HG03108 (cell line): ENCODE results near the gene CEP89.
"Not testable (repeated sequence)": the region's sequence is repeated elsewhere in the genome, so short reads cannot be mapped to it uniquely, and the experiment has no call there.

Source experiments
- ATAC-seq: cut with Tn5 transposase; IDR thresholded peaks from one replicate; pipeline ENCODE4 v1.9.1; 2021; ENCODE audit warnings: moderate library complexity; ENCODE audit not compliant: unreplicated experiment

Gene CEP89

DNA sequence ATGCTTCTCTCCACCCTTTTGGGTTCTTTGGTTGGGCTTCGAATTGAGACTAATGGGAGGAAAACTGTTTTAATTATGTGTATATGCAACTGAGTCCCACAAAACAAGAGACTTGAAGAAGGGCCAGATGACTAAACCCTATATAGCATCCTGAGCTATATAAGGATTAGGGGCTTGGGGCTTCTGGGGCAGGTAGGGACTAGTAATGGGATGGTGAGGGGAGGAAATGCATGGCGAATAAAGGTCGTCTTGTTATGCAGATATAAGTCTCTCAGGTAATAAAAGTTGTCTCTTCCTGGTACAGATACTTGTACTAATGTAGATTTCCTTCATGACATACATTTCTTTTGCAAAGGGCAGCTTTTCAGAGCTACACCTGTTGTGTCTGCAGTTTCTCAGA, 99.4 kb downstream of the CEP89 start:
- ATAC-seq, result no peak

DNA sequence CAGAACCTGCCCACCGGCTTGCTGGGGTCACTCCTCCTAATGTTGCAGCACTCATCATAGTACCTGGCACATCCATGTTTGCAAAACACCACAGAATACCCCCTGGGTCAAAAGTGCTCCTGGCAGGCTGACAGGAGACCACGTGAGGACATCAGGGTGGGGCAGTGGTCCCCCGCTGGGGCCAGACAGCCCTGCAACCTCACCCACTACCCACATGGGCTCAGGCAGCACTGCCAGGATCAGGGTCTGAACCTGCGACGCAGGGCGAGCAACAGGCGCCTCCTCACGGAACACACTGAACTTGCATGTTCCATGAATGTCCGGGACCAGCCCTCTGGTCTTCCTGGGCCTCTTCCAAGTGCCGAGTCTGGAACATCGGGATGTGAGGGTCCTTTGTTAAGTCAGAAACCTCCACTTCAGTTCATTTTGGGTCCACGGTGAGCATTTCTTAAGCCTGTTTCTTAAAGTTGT, 100.7 kb downstream of the CEP89 start:
- no peak for ATAC-seq

DNA sequence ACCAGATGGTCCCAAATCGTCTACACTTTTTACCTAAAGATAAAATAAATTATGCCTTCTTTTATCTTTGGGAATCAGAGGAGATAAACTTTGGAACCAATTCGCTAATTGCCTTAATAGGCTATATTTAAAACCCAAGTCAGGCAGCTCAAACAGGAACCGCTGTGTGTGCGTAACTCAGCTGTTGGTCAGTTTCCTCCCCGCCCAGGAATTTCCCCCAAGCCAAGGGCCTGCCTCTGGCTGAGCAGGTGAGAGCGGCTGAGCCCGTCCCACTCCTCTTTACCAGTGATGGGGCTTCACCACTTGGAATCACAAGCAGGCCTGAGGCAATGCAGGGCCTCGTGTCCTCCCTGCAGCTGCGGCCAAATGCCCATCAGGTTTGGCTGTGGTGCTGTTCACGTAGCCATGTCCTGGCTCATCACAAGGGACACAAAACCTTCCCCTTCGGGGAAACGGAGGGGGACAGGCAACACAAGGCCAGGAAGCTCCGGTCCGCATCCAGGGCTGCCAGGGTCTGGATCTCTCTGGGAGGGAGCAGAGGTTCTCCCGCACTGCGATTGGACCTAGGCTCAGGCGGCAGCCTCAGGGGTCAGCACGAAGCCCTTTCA, 101.7 kb downstream of the CEP89 start:
- ATAC-seq, result no peak

DNA sequence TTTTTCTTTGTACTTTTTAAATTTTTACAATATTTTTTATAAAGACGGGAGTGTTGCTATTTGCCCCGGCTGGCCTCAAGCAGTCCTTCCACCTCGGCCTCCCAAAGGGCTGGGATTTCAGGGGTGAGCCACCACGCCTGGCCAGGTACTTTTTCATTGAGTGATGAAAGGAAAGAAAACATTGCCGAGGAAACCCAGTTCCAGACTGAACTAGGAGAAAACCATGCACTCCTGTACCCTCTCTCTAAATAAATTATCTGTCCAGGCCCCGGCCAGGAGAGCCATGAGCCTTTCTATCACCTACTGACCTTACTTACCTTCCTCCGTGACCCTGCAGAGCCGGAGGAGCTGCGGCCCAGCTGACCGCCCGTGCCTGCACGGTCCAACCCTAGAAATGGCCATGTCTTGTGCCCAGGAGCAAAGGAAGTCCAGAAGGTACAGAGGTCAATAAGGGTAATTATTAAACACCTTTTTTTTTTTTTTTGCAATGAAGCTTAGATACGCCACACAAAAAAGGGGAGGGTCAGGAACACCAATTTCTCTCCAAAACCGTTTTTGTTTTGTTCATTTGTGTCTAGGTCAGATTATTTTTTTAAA, 102.3 kb downstream of the CEP89 start, which contains the start of gene SLC7A9:
Gene SLC7A9 (minus strand): TSS at position 399 of the 597 bp plus-strand sequence. CDS start 1,233 bp downstream, outside the sequence.
- no peak for ATAC-seq

DNA sequence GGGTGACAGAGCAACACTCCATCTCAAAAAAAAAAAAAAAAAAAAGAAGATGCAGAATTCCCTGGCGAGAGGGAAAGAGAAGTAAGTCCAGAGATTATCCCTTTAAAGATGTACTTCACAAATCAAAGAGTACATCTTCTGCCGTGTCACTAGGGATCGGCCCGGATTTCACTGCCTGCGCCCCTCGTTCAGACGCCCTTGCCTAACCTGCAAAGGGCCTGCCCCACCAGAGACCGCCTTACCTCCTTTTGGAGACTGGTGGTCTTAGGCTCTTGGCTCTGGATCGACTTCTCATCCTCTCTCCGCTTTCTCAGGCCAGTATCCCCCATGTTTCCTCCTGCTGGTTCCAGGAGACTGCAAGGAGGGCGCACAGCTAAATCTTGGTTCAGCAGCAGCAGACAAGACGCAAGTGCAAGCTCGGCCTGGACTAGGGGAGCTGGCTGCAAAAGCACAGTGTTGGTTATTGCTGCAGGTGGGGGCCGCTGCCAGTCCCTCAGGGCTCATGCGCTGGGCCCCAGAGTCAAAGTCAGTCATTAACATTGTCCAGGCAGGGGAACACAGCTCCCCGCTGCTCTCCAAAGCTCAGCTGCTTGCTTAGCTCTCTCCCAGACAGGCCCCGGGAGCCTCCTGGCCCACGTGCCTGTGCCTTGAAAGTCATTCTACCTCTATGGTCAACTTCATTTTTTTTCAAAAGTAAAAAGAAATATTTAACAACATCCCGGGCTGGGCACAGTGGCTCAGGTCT, 103.4 kb downstream of the CEP89 start:
- no peak for ATAC-seq

DNA sequence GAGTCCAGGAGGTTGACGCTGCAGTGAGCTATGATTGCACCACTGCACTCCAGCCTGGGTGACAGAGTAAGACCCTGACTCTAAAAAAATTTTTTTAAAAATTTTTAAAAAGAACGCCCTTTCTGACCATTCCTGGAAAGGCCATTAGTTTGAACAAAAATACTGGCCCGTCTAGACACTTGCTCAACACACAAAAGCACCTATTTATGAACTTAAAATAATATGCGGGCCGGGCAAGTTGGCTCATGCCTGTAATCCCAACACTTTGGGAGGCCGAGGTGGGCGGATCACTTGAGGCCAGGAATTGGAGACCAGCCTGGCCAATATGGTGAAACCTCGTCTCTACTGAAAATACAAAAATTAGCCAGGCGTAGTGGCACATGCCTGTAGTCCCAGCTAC, 104.3 kb downstream of the CEP89 start:
- not testable (repeated sequence) for ATAC-seq

DNA sequence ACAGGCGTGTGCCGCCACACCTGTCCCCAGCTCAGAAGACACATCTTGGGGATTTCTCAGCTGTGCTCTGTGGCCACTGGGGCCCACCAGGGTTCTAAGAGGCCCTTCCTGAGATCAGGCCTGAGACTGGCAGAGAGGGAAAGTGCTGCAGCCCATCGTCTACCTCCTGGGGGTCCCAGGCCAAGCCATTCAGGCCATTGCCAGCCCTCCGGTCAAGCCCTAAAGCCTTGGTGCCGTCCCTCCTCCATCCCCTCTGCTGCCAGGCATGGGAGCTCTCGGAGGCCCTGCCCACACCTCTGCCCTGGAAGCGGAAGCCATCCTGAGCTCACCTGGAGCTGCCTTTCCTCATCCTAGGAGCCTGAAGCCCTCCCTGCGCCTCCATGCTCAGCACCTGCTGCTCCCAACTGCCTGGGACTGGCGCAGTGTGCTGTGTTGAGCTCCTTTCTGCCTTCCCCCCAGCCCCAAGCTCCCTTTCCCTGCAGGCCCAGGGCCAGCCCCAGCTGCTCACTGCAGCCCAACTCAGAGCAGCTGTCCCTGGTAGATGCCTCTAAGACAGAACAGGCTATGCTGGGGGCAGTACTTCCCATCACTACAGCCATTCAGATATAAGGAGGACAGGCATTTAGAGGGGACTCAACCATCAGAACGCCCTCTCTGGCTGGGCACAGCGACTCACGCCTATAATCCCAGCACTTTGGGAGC, 105.0 kb downstream of the CEP89 start:
- ATAC-seq, result no peak

DNA sequence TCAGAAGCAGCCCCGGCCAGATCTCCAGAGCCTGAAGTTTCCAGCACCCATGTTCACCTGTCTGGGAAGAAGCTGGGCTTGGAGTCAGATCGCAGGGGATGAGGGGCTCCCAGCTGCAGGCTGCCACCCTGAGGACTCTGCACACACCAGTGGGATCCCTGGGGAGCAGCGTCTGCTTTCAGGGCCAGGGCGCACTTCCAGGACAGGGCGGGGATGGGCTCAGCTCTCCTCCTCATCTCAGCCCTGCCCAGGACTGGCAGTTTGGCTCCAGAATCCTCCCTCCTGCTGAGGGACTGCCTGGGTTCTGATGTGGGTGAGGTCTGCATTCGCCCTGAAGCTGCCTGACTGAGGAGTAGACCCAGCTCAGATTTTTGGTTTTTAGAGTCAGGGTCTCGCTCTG, 105.7 kb downstream of the CEP89 start:
- ATAC-seq, result no peak

DNA sequence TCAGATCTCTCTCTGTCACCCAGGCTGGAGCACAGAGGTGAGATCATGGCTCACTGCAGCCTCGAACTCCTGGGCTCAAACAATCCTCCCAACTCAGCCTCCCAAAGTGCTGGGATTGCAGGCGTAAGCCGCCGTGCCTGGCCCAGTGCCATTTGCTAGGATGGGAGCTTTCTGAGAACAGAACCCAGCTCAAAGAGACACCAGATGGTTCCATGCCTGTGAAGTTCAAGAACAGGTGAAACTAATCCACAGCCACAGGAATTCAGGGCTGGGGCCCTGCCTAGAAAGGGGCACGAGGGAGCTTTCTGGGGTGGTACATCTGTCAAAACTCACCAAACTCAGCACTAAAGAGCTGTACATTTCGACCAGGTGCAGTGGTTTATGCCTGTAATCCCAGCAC, 106.4 kb downstream of the CEP89 start:
- ATAC-seq, result no peak

DNA sequence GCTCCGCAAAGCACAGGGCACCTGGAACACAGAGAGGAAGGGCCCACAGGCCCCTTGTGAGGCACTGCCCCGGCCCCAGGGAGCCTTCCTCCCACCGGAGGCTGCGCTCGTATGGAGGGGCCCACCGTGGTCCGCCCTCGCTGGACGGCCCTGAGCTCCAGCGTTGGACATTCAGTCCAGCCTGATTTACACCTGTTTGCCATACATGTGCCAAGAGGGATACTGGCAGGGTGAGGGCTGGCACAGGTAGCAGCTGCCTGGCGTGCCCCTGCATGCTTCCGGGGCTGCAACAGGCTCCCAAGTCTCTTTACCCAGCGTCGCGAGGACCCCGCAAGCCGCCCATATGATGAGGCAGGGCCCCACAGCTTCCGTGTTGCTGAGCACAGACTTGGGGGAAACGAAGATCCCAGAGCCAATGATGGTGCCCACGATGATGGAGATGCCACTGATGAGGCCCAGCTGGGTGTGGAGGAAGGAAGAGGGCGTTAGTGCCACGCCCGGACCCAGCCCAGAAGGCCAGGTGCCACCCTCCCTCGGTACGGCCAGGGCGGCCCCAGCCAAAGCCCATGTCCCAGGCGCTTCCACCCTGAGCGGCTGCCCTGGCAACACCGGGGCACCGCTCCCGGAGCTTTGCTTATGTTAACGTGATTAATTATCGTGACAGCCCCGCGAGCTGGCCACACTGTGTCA, 107.3 kb downstream of the CEP89 start:
- ATAC-seq, result no peak

DNA sequence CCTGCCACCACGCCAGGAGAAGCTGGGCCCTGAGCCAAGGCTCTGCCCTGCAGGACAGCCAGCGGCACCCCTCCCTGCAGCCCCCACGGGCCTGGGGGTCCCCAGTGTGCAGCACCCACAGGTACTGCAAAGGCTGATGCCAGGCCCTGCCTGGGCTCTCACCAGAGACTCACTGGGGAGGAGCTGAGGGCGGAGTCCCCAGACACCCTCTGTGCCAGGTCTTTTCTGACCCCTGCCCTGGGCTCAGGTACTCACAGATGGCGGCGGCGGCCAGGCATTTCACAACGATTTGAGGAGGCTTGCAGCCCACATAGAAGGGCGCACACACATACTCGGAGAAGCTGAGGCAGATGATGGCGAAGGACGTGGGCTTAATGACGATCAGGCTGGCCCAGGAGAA, 107.9 kb downstream of the CEP89 start:
- ATAC-seq, result no peak

DNA sequence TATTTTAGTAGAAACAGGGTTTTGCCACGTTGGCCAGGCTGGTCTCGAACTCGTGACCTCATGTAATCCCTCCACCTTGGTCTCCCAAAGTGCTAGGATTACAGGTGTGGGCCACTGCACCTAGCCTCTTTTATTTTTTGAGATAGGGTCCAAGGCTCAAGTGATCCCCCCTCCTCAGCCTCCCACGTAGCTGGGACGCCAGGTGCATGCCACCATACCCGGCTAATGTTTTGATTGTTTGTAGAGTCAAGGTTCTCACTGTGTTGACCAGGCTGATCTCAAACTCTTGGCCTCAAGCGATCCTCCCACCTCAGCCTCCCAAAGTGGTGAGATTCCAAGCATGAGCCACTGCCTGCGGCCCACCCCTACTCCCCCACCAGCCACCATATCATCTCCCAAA, 108.5 kb downstream of the CEP89 start:
- no peak for ATAC-seq

DNA sequence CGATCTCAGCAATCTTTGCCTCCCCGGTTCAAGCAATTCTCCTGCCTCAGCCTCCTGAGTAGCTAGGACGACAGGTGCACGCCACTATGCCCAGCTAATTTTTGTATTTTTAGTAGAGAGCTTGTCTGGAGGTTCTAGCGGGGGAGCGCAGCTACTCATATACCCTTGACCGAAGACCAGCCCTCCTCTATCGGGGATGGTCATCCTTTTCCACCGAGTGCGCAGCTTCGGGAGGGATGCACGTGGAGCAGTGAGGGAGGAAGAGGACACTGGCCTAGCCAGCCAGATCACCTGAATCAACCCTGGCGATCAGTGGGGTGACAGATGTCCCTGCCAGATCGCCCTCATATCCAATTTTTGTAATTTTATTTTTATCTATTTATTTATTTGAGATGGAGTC, 109.0 kb downstream of the CEP89 start:
- ATAC-seq, result no peak

DNA sequence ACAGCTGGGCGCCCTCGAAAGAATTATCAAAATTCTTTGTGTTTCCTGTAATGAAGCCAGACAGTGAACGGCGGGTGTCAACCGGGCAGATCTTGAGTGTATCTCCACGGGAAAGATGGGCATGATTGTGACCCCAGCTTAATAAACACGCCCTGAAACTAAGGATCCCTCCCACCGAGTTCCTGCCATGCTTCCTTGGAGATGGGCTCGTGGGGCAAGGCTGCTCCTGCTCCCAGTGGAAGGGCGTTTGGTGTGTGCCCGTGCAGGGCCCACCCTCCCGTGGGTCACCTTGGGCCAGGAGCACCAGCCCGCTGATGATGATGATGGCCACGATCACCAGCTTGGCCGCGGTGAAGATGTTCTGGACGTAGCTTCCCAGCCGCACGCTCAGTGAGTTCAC, 109.6 kb downstream of the CEP89 start:
- no peak for ATAC-seq

DNA sequence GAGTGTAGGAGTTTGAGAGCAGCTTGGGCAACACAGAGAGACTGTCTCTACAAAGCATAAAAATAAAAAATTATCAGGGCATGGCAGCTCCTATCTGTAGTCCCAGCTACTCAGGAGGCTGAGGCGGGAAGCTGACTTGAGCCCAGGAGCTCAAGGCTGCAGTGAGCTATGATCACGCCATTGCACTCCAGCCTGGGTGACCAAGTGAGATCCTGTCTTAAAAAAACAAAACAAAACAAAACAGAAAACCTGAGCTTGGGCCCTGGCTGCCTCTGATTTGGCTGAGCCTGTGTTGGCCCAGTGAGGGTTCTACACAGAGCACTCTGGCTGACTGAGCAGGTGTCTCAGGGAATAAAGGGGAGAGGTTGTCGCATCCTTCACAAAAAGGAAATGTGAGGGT, 110.2 kb downstream of the CEP89 start:
- ATAC-seq, result no peak

DNA sequence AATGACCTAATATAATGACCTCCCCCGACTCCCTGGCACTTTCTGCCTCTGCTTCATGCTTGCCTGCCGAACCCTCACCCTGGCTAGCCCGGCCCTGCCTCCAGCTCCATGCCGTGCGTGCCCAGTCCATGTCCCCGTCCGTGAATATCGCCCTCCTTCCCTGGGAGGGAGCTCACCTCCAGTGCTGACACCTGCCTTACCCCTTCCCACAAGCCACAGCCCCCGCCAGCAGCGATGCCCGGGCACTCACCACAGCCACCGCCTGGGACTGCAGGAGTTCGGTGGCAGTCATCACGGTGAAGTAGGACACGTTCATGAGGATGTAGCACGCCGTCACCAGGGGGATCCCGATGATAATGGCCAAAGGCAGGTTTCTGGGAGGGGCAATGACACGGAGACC, 112.2 kb downstream of the CEP89 start:
- ATAC-seq, result no peak

DNA sequence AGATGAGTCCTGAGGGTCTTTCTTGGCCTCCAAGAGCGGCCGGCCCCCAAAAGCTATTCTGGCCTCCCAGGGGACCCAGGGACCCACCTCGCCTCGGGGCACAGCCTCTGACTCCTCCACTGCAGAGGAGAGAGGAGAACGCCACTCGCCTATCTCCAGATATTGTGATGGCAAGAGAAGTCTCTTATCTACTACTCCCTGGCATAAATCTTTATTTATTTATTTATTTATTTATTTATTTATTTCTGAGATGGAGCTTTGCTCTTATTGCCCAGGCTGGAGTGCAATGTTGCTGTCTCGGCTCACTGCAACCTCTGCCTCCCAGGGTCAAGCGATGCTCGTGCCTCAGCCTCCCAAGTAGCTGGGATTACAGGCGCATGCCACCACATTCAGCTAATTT, 113.2 kb downstream of the CEP89 start:
- ATAC-seq, result no peak

DNA sequence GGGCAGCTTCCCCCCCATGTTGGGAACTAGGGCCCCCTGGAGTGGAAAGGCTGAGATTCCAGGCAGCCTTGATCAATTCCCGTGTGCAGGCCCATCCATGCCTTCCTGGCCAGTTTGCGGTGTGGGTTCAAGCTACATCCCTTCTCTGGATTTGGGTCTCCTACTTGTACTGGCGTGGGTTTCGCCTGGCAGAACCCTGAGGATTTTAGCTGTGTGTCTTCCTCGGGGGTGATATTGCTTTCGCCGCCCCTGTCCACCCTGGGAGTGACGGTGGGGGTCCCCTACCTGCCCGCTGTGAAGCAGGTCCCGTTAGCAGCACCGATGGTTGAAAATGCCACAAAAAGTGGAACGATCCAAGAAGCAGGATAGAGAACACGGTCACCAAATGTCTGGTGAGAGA, 113.6 kb downstream of the CEP89 start:
- ATAC-seq, result no peak

DNA sequence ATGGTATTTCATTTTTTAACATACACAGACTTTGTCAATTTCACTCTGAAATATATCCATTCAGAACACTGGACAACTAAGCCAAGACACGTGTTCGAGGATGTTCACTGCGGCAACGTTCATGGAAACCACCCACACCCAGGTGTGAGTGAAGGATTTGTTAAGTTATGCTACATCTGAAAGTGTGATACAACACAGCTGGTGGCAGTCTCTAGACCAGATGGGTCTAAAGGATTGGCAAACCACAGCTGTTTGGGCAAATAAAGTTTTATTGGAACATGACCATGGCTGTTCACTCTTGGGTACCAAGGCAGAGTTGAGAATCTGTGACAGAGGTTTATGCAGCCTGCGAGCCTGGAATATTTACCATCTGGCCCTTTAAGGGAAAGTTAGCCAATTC, 114.2 kb downstream of the CEP89 start:
- ATAC-seq, result no peak

DNA sequence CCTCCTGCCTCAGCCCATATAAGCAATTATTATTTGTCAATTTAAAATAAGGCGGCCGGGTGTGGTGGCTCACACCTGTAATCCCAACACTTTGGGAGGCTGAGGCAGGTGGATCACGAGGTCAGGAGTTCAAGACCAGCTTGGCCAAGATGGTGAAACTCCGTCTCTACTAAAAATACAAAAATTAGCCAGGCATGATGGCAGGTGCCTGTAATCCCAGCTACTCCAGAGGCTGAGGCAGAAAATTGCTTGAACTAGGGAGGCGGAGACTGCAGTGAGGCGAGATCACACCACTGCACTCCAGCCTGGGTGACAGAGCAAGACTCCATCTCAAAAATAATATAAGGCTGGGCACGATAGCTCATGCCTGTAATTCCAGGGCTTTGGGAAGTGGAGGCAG, 114.9 kb downstream of the CEP89 start:
- not testable (repeated sequence) for ATAC-seq

DNA sequence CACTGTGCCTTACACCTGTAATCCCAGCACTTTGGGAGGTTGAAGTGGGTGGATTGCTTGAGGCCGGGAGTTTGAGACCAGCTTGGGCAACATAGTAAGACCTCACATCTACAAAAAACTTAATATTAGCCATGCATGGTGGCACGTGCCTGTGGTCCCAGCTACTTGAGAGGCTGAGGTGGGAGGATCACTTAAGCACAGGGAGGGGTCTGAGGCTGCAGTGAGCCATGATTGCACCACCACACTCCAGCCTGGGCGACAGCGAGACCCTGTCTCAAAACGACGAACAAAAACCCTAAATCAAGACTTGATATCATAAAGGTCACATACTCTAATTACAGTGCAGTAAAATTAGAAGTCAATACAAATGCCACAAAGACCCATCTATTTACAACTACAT, 119.5 kb downstream of the CEP89 start:
- ATAC-seq, result no peak
